SU-DHL-6 (cell line): ENCODE data around the gene FAM20B.

Experiments
- EZH2phosphoT487 ChIP-seq: fragments of 200-600 bp; sonication (generic), shearing (Covaris generic); conservative IDR thresholded peaks from 2 replicates; pipeline ENCODE4 v1.6.1; 2018; ENCODE audit warnings: mild to moderate bottlenecking, antibody characterized with exemption, low read length, moderate library complexity, mixed read lengths
- TF ChIP-seq, protein P1 (sequence below): fragments of 200-600 bp; sonication (generic); IDR thresholded peaks from one replicate; pipeline ENCODE4 v1.5.1; 2017; ENCODE audit warnings: antibody characterized with exemption, mild to moderate bottlenecking, low read length, moderate library complexity; ENCODE audit not compliant: insufficient read depth, poor library complexity, severe bottlenecking

- TF ChIP-seq, protein P1, sequence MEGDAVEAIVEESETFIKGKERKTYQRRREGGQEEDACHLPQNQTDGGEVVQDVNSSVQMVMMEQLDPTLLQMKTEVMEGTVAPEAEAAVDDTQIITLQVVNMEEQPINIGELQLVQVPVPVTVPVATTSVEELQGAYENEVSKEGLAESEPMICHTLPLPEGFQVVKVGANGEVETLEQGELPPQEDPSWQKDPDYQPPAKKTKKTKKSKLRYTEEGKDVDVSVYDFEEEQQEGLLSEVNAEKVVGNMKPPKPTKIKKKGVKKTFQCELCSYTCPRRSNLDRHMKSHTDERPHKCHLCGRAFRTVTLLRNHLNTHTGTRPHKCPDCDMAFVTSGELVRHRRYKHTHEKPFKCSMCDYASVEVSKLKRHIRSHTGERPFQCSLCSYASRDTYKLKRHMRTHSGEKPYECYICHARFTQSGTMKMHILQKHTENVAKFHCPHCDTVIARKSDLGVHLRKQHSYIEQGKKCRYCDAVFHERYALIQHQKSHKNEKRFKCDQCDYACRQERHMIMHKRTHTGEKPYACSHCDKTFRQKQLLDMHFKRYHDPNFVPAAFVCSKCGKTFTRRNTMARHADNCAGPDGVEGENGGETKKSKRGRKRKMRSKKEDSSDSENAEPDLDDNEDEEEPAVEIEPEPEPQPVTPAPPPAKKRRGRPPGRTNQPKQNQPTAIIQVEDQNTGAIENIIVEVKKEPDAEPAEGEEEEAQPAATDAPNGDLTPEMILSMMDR: no peak
- no peak for TF ChIP-seq EZH2phosphoT487
These were observed 13.0 kb downstream of the FAM20B start for GRCh38 chr1:179038528-179039281.
